ENCODE data around the gene MTCL1. TPM values are rescaled to one million over a fixed set of nuclear protein-coding genes. Genes with fewer than 3 reads are reported as not detected.

Gene MTCL1
- total RNA-seq, 3 donors from 2014 or later (not counting 1 experiment from before 2014, with no cell fraction given) = 0.38 to 1.5 (median 0.43) TPM

GRCh38 chr18:8762968-8763367 lies 57.6 kb downstream of the MTCL1 start:
- Histone ChIP-seq H3K27me3 (ENCODE audit: control insufficient read depth, insufficient read depth, low read length) (no peaks in the 10 kb centered on the region), H3K4me3 (ENCODE audit: low read length) (no peak overlapping the region), H3K36me3 (ENCODE audit: control insufficient read depth, insufficient read depth, low read length) (no peaks in the 10 kb centered on the region), H3K27ac (ENCODE audit: low read length) (no peak overlapping the region), H3K9me3 (ENCODE audit: control insufficient read depth, insufficient read depth, low read length) (no peaks in the 10 kb centered on the region), H3K4me1 (ENCODE audit: control insufficient read depth, insufficient read depth, low read length) (no peaks in the 10 kb centered on the region)
- no peak for DNase-seq
- no peak for ATAC-seq
- Mint-ChIP-seq H3K36me3 (no peaks in the 10 kb centered on the region), H3K4me3 (no peak overlapping the region), H3K4me1 (no peaks in the 10 kb centered on the region), H3K9me3 (peaks cover 0 to 3% of the 10 kb centered on the region in 2 donors), H3K27me3 (ENCODE audit: low read depth in 2 of 2) (peaks cover 10 to 14% of the 10 kb centered on the region in 2 donors), H3K27ac (no peak overlapping the region)
- intact Hi-C loops (cut with micrococcal nuclease) = no loop called here
- WGBS (ENCODE audit: insufficient coverage) = 67% methylated on average over 5 of the region's 5 CpGs
- TF ChIP-seq CTCF (IDR thresholded peaks at IDR 0.05) = no peak

GRCh38 chr18:8763611-8764010 lies 58.3 kb downstream of the MTCL1 start:
- ATAC-seq (no peak), DNase-seq (no peak)
- Mint-ChIP-seq H3K27ac (no peak overlapping the region), H3K4me3 (no peak overlapping the region), H3K36me3 (no peaks in the 10 kb centered on the region), H3K27me3 (ENCODE audit: low read depth in 2 of 2) (peaks cover 10 to 12% of the 10 kb centered on the region in 2 donors), H3K4me1 (no peaks in the 10 kb centered on the region), H3K9me3 (peaks cover 0 to 3% of the 10 kb centered on the region in 2 donors)
- Histone ChIP-seq H3K27me3 (ENCODE audit: control insufficient read depth, insufficient read depth, low read length) (no peaks in the 10 kb centered on the region), H3K9me3 (ENCODE audit: control insufficient read depth, insufficient read depth, low read length) (no peaks in the 10 kb centered on the region), H3K27ac (ENCODE audit: low read length) (no peak overlapping the region), H3K4me3 (ENCODE audit: low read length) (no peak overlapping the region), H3K36me3 (ENCODE audit: control insufficient read depth, insufficient read depth, low read length) (no peaks in the 10 kb centered on the region), H3K4me1 (ENCODE audit: control insufficient read depth, insufficient read depth, low read length) (no peaks in the 10 kb centered on the region)
- intact Hi-C loops (cut with micrococcal nuclease) = no loop called here
- WGBS (ENCODE audit: insufficient coverage) = 91% methylated on average over 1 of the region's 2 CpGs
- TF ChIP-seq CTCF (IDR thresholded peaks at IDR 0.05) = no peak

DNA sequence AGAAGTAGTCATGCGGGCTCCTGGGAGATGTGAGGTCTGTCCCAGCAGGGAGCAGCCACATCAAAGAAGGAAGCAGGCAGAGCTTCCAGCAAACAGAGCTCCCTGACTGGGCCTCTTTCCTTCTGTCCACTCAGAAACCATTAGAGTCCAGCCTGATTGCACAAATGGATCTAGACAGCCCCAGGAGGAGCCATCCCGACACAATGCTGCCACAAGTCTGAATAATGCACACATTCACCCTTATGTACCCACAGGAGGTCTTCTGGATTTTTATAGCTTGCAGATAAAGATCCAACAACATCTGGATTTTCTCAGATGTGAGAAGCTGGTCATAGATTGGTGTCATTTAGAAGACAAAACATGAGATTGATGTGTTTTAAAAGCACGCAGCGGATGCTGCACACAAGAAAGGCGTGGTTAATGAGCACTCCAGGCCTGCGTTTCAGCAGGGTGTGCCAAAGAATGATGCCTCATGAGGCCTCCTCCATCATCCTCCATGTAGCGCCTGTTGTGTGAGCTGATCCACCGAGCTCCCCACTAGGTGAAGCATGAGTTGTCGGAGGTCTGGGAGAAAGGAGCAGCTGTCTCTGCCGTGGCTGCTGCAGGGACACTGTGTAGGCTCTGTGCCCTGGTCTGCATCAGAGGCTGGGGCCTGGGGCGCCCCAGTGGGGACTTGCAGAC lies 60.6 kb downstream of the MTCL1 start:
- Histone ChIP-seq H3K36me3 (ENCODE audit: control insufficient read depth, insufficient read depth, low read length) (no peaks in the 10 kb centered on the region), H3K27ac (ENCODE audit: low read length) (no peak overlapping the region), H3K9me3 (ENCODE audit: control insufficient read depth, insufficient read depth, low read length) (no peaks in the 10 kb centered on the region), H3K4me3 (ENCODE audit: low read length) (no peak overlapping the region), H3K4me1 (ENCODE audit: control insufficient read depth, insufficient read depth, low read length) (no peaks in the 10 kb centered on the region), H3K27me3 (ENCODE audit: control insufficient read depth, insufficient read depth, low read length) (no peaks in the 10 kb centered on the region)
- Mint-ChIP-seq H3K9me3 (peaks cover 0 to 3% of the 10 kb centered on the region in 2 donors), H3K27me3 (ENCODE audit: low read depth in 2 of 2) (peaks cover 8 to 13% of the 10 kb centered on the region in 2 donors), H3K27ac (no peak overlapping the region), H3K36me3 (no peaks in the 10 kb centered on the region), H3K4me1 (no peaks in the 10 kb centered on the region), H3K4me3 (no peak overlapping the region)
- WGBS (ENCODE audit: insufficient coverage) = 88% methylated on average over 11 of the region's 11 CpGs
- DNase-seq = no peak
- TF ChIP-seq CTCF (IDR thresholded peaks at IDR 0.05) = no peak
- intact Hi-C loops (cut with micrococcal nuclease) = no loop called here
- ATAC-seq = no peak

Data from natural killer cell (primary cell).